Fibroblast of skin of right biceps (primary cell): ENCODE data around the gene CD48.
"Not testable (repeated sequence)": the region's sequence is repeated elsewhere in the genome, so short reads cannot be mapped to it uniquely, and the experiment has no call there.

Experiments
- DNase-seq: peaks from one replicate; pipeline ENCODE4 v3.0.0-alpha.2; 2013

CD48 gene

GRCh38 chr1:160741612-160742348, 30.2 kb upstream of the CD48 start:
- DNase-seq: no peak

GRCh38 chr1:160741092-160741501, 29.5 kb upstream of the CD48 start:
- DNase-seq: no peak

GRCh38 chr1:160740133-160740688, 28.6 kb upstream of the CD48 start:
- no peak for DNase-seq

GRCh38 chr1:160739098-160739511, 27.5 kb upstream of the CD48 start, which contains the start of gene SLAMF7:
Gene SLAMF7, plus strand, starts transcription at chr1:160739247. Its CDS starts 55 bp downstream, at chr1:160739302.
- DNase-seq: no peak

- no peak for DNase-seq
Measured at GRCh38 chr1:160738271-160738670, 26.6 kb upstream of the CD48 start.

- no peak for DNase-seq
Measured at GRCh38 chr1:160734301-160734700, 22.7 kb upstream of the CD48 start.

GRCh38 chr1:160733898-160734297, 22.3 kb upstream of the CD48 start:
- no peak for DNase-seq

- DNase-seq: no peak
Measured at GRCh38 chr1:160731990-160732389, 20.4 kb upstream of the CD48 start.

- DNase-seq: not testable (repeated sequence)
Measured at GRCh38 chr1:160731564-160731963, 19.9 kb upstream of the CD48 start.

GRCh38 chr1:160727316-160727640, 15.7 kb upstream of the CD48 start:
- DNase-seq: no peak

- DNase-seq: peak; percentile 42
Measured at GRCh38 chr1:160726498-160727315, 15.1 kb upstream of the CD48 start.

GRCh38 chr1:160726114-160726497, 14.5 kb upstream of the CD48 start:
- DNase-seq: no peak

GRCh38 chr1:160724465-160725242, 13.0 kb upstream of the CD48 start:
- DNase-seq: no peak

- DNase-seq: no peak
Measured at GRCh38 chr1:160723332-160723731, 11.7 kb upstream of the CD48 start.

GRCh38 chr1:160722726-160723125, 11.1 kb upstream of the CD48 start:
- DNase-seq: no peak

GRCh38 chr1:160721473-160721872, 9.9 kb upstream of the CD48 start:
- DNase-seq: no peak

GRCh38 chr1:160720356-160721085, 8.9 kb upstream of the CD48 start:
- peak; percentile 26 for DNase-seq

- DNase-seq: no peak
Measured at GRCh38 chr1:160718210-160718609, 6.6 kb upstream of the CD48 start.

GRCh38 chr1:160717306-160717705, 5.7 kb upstream of the CD48 start:
- no peak for DNase-seq

- no peak for DNase-seq
Measured at GRCh38 chr1:160716013-160716412, 4.4 kb upstream of the CD48 start.

- DNase-seq: not testable (repeated sequence)
Measured at GRCh38 chr1:160714034-160714648, 2.5 kb upstream of the CD48 start.

GRCh38 chr1:160713161-160713560, 1.5 kb upstream of the CD48 start:
- no peak for DNase-seq
